CD8-positive, alpha-beta memory T cell (primary cell): ENCODE results near the gene ATG10. TPM values are rescaled to one million over a fixed set of nuclear protein-coding genes. Genes with fewer than 3 reads are reported as not detected.
A peak's percentile ranks its signal among the peaks of the same experiment; 100 is the strongest.
"Not testable (repeated sequence)": the region's sequence is repeated elsewhere in the genome, so short reads cannot be mapped to it uniquely, and the experiment has no call there.

Source experiments
- CTCF ChIA-PET: fragments of 350-600 bp; sonication (Branson Sonifier 250); formaldehyde crosslinking; loops from one replicate; lab custom pipeline; 2021; ENCODE audit warnings: antibody characterized with exemption; lab: Charles Lee
- POLR2A ChIA-PET: fragments of 350-600 bp; sonication (Branson Sonifier 250); formaldehyde crosslinking; loops from one replicate; lab custom pipeline; 2021; ENCODE audit warnings: antibody characterized with exemption; lab: Charles Lee
- DNase-seq, 5 donors: peaks; one replicate each; pipeline versions ENCODE4 v3.0.0 to v3.0.0-alpha.2; 2020 to 2022; ENCODE audit warnings: mixed read lengths in 1 of 5
- H3K27ac ChIP-seq: one replicate; pipeline ENCODE4 v1.7.0; 2013; ENCODE audit warnings: low read depth, mild to moderate bottlenecking, low read length, moderate library complexity
- H3K27me3 ChIP-seq: 2 replicates; pipeline ENCODE4 v1.7.0; 2013; ENCODE audit warnings: low read length, mild to moderate bottlenecking; ENCODE audit not compliant: insufficient read depth, poor library complexity, severe bottlenecking
- H3K36me3 ChIP-seq: 2 replicates; pipeline ENCODE4 v1.7.0; 2013; ENCODE audit warnings: mild to moderate bottlenecking, low read length, moderate library complexity; ENCODE audit not compliant: insufficient read depth
- H3K4me1 ChIP-seq: 2 replicates; pipeline ENCODE4 v1.7.0; 2013; ENCODE audit warnings: mild to moderate bottlenecking, low read length, moderate library complexity; ENCODE audit not compliant: insufficient read depth
- H3K4me3 ChIP-seq: 2 replicates; pipeline ENCODE4 v1.7.0; 2013; ENCODE audit warnings: mild to moderate bottlenecking, low read length
- H3K9me3 ChIP-seq: 2 replicates; pipeline ENCODE4 v1.7.0; 2013; ENCODE audit warnings: mild to moderate bottlenecking, low read length
- H3K27ac Mint-ChIP-seq, 8 donors: one replicate each; pipeline ENCODE4 v1.8.0; 2020 to 2021; ENCODE audit warnings: mixed read lengths in 8 of 8, mild to moderate bottlenecking in 6 of 8, inconsistent platforms in 3 of 8, moderate library complexity in 3 of 8
- H3K27me3 Mint-ChIP-seq, 2 donors: one replicate each; pipeline ENCODE4 v1.8.0; 2020 to 2021; ENCODE audit warnings: mixed read lengths in 2 of 2, mild to moderate bottlenecking in 1 of 2, moderate library complexity in 1 of 2
- H3K36me3 Mint-ChIP-seq, 3 donors: one replicate each; pipeline ENCODE4 v1.8.0; 2020 to 2021; ENCODE audit warnings: mixed read lengths in 3 of 3, inconsistent platforms in 1 of 3, mild to moderate bottlenecking in 1 of 3
- H3K4me1 Mint-ChIP-seq, 3 donors: one replicate each; pipeline ENCODE4 v1.8.0; 2020 to 2021; ENCODE audit warnings: mixed read lengths in 3 of 3, inconsistent platforms in 1 of 3, mild to moderate bottlenecking in 1 of 3
- H3K4me3 Mint-ChIP-seq, 7 donors: one replicate each; pipeline ENCODE4 v1.8.0; 2020 to 2021; ENCODE audit warnings: mixed read lengths in 7 of 7, mild to moderate bottlenecking in 6 of 7, moderate library complexity in 4 of 7, inconsistent platforms in 2 of 7
- H3K9me3 Mint-ChIP-seq, 5 donors: one replicate each; pipeline ENCODE4 v1.8.0; 2020 to 2022; ENCODE audit warnings: mixed read lengths in 5 of 5, mild to moderate bottlenecking in 3 of 5, moderate library complexity in 2 of 5, inconsistent platforms in 1 of 5
- polyA plus RNA-seq: library from polyadenylated mRNA; unstranded; fragments of 300-500 nt; fragmentation: Illumina TruSeq; gene quantifications from one replicate; pipeline ENCODE4 v1.2.3, GENCODE V29; 2021
- total RNA-seq, 2 experiments: library from RNA; stranded (reverse); gene quantifications; one replicate each; pipeline ENCODE4 v1.2.3, GENCODE V29; 2021

ATG10 gene
- total and polyA plus RNA-seq, 3 experiments from 2014 or later: 8.3 to 10.3 (median 8.8) TPM

GRCh38 chr5:82011761-82012160 lies 39.9 kb downstream of the ATG10 start:
- Histone ChIP-seq H3K27me3 (no peaks in the 10 kb centered on the region), H3K4me3 (no peak overlapping the region), H3K36me3 (no peaks in the 10 kb centered on the region), H3K9me3 (no peaks in the 10 kb centered on the region), H3K4me1 (no peaks in the 10 kb centered on the region), H3K27ac (no peak overlapping the region)
- POLR2A ChIA-PET: no interaction called here
- CTCF ChIA-PET: no interaction called here
- H3K9me3 Mint-ChIP-seq: peaks cover 0 to 6% (median 0%) of the 10 kb centered on the region in 5 donors
- H3K4me1 Mint-ChIP-seq: peaks cover 0 to 5% (median 2%) of the 10 kb centered on the region in 3 donors
- no peak overlapping the region for H3K27ac Mint-ChIP-seq
- DNase-seq: no peak
- peaks cover 9 to 32% (median 15%) of the 10 kb centered on the region in 3 donors for H3K36me3 Mint-ChIP-seq
- no peak overlapping the region for H3K4me3 Mint-ChIP-seq
- H3K27me3 Mint-ChIP-seq: no peaks in the 10 kb centered on the region

GRCh38 chr5:82014644-82015043 lies 42.8 kb downstream of the ATG10 start:
- CTCF ChIA-PET, H3K27ac ChIP-seq, H3K4me3 ChIP-seq, H3K36me3 ChIP-seq, H3K9me3 Mint-ChIP-seq, H3K9me3 ChIP-seq, H3K4me1 Mint-ChIP-seq, DNase-seq, POLR2A ChIA-PET, H3K27me3 Mint-ChIP-seq, H3K4me1 ChIP-seq, H3K27ac Mint-ChIP-seq, H3K4me3 Mint-ChIP-seq, H3K27me3 ChIP-seq: not testable (repeated sequence)
- H3K36me3 Mint-ChIP-seq: peaks cover 11 to 28% (median 13%) of the 10 kb centered on the region in 3 donors

DNA sequence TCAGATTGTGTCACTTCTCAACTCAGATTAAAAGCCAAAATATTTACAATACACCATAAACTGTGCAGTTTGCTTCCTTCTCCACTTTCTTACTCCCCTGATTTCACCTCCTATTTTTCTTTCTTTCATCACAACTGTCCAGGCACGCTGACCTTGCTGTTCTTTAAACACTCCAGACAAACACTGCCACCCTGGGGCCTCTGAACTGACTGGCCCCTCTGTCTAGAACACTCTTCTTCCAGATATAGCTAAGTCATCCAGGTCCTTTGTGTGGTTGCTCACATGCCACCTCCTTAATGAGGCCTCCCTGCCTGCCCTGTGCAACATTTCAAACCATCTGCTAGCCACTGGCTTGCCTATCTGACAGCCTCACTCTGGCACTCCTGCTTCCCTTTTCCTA lies 46.6 kb downstream of the ATG10 start:
- no peaks in the 10 kb centered on the region for H3K4me1 ChIP-seq
- H3K27me3 ChIP-seq: no peaks in the 10 kb centered on the region
- ChIA-PET CTCF (no interaction called here), POLR2A (no interaction called here)
- Mint-ChIP-seq H3K27me3 (peaks cover 0 to 2% of the 10 kb centered on the region in 2 donors), H3K4me3 (no peak overlapping the region), H3K27ac (no peak overlapping the region), H3K4me1 (peaks cover 0 to 1% (median 0%) of the 10 kb centered on the region in 3 donors), H3K9me3 (peaks cover 0 to 6% (median 0%) of the 10 kb centered on the region in 5 donors), H3K36me3 (peaks cover 5 to 19% (median 6%) of the 10 kb centered on the region in 3 donors)
- H3K9me3 ChIP-seq: no peaks in the 10 kb centered on the region
- H3K27ac ChIP-seq: no peak overlapping the region
- H3K36me3 ChIP-seq: no peaks in the 10 kb centered on the region
- DNase-seq: no peak
- H3K4me3 ChIP-seq: no peak overlapping the region

- peaks cover 0 to 2% of the 10 kb centered on the region in 2 donors for H3K27me3 Mint-ChIP-seq
- no peak for DNase-seq
- H3K27me3 ChIP-seq: no peaks in the 10 kb centered on the region
- no peak overlapping the region for H3K4me3 Mint-ChIP-seq
- no peaks in the 10 kb centered on the region for H3K36me3 ChIP-seq
- H3K9me3 ChIP-seq: no peaks in the 10 kb centered on the region
- no peak overlapping the region for H3K4me3 ChIP-seq
- no peaks in the 10 kb centered on the region for H3K4me1 ChIP-seq
- peaks cover 6 to 15% (median 7%) of the 10 kb centered on the region in 3 donors for H3K36me3 Mint-ChIP-seq
- H3K27ac ChIP-seq: no peak overlapping the region
- peaks cover 0 to 6% (median 0%) of the 10 kb centered on the region in 5 donors for H3K9me3 Mint-ChIP-seq
- H3K27ac Mint-ChIP-seq: no peak overlapping the region
- H3K4me1 Mint-ChIP-seq: no peaks in the 10 kb centered on the region
- POLR2A ChIA-PET: no interaction called here
- CTCF ChIA-PET: no interaction called here
Observed at GRCh38 chr5:82019342-82020138, 47.7 kb downstream of the ATG10 start.

DNA sequence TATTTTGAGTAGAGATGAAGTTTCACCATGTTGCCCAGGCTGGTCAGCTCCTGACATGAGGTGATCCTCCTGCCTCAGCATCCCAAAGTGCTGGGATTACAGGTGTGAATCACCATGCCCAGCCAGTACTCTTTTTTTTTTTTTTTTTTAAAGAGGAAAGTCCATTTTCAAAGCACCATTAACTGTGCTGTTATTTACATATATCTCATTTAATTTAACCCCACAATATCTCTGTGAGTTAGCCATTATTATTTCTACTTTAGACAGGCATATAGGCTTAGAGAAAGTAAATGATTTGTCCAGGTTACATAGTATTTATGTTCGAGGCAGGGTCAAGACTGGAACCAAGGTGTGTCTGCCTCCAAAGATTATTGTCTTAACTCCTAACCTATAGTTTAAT lies 50.7 kb downstream of the ATG10 start:
- POLR2A ChIA-PET: no interaction called here

GRCh38 chr5:82023644-82024043 lies 51.8 kb downstream of the ATG10 start:
- H3K27ac ChIP-seq: no peak overlapping the region
- no peak for DNase-seq
- H3K9me3 Mint-ChIP-seq: no peaks in the 10 kb centered on the region
- POLR2A ChIA-PET: no interaction called here
- H3K4me1 ChIP-seq: no peaks in the 10 kb centered on the region
- CTCF ChIA-PET: no interaction called here
- H3K27ac Mint-ChIP-seq: peak overlapping the region in 1 of 8 donors; percentile 43
- H3K27me3 Mint-ChIP-seq: peaks cover 0 to 1% of the 10 kb centered on the region in 2 donors
- no peaks in the 10 kb centered on the region for H3K9me3 ChIP-seq
- H3K27me3 ChIP-seq: no peaks in the 10 kb centered on the region
- H3K4me3 Mint-ChIP-seq: no peak overlapping the region
- H3K36me3 ChIP-seq: no peaks in the 10 kb centered on the region
- H3K4me3 ChIP-seq: no peak overlapping the region
- peaks cover 0 to 3% (median 0%) of the 10 kb centered on the region in 3 donors for H3K36me3 Mint-ChIP-seq
- no peaks in the 10 kb centered on the region for H3K4me1 Mint-ChIP-seq

More for the DNA sequence above, 50.7 kb downstream of the ATG10 start:
- no peaks in the 10 kb centered on the region for H3K36me3 ChIP-seq
- peaks cover 0 to 1% of the 10 kb centered on the region in 2 donors for H3K27me3 Mint-ChIP-seq
- CTCF ChIA-PET: no interaction called here
- H3K4me3 ChIP-seq: no peak overlapping the region
- H3K27ac ChIP-seq: no peak overlapping the region
- no peaks in the 10 kb centered on the region for H3K4me1 ChIP-seq
- H3K9me3 Mint-ChIP-seq: no peaks in the 10 kb centered on the region
- peaks cover 0 to 5% (median 0%) of the 10 kb centered on the region in 3 donors for H3K36me3 Mint-ChIP-seq
- no peaks in the 10 kb centered on the region for H3K27me3 ChIP-seq
- no peak overlapping the region for H3K4me3 Mint-ChIP-seq
- no peaks in the 10 kb centered on the region for H3K9me3 ChIP-seq
- no peak overlapping the region for H3K27ac Mint-ChIP-seq
- H3K4me1 Mint-ChIP-seq: no peaks in the 10 kb centered on the region
- no peak for DNase-seq

DNA sequence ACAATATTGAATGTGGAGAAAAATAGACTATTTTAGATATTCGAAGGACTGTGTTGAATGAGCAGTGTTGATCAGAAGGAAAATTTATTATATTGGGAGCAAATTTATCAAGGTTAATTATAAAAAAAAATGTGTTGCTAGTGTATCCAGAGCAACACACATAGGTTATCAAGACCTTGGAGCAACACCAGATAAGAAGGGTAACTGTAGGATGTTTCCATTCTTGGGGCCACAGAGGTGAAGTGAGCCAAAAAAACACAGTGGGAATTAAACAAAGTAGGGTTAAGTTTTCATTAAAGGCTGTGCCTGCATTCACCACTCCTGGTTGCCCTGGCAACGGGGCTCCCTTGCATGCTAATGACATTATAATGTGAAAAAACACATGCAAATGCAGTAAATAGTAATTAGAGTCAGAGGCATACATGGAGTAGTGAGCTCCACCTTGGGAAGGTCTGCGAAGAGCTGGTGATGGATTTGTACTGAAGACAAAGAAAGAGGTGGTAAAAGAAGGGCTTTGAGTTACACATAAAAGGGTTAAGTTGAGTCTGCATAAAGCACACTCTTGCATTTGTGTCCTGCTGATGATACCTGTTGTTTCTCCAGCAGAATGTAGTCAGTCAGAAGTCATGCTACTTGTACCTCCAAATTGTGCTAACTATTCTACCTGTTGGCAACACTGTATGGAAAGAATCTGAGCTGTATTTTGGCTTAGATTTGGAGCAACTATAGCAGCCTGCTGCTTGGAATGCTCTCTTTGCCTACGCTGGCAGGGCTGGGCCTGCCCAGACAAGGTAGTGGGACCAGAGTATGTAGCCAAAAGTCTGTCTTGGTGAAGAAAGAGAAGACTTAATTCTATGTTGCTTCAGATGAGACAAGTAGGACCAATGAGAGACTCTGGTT lies 59.6 kb downstream of the ATG10 start:
- Histone ChIP-seq H3K9me3 (no peaks in the 10 kb centered on the region), H3K27ac (no peak overlapping the region), H3K4me1 (no peaks in the 10 kb centered on the region), H3K36me3 (no peaks in the 10 kb centered on the region), H3K27me3 (no peaks in the 10 kb centered on the region), H3K4me3 (no peak overlapping the region)
- ChIA-PET CTCF (no interaction called here), POLR2A (no interaction called here)
- no peaks in the 10 kb centered on the region for H3K27me3 Mint-ChIP-seq
- peaks cover 0 to 9% (median 2%) of the 10 kb centered on the region in 3 donors for H3K36me3 Mint-ChIP-seq
- peaks cover 0 to 9% (median 0%) of the 10 kb centered on the region in 3 donors for H3K4me1 Mint-ChIP-seq
- no peak for DNase-seq
- no peak overlapping the region for H3K4me3 Mint-ChIP-seq
- H3K9me3 Mint-ChIP-seq: peaks cover 0 to 3% (median 0%) of the 10 kb centered on the region in 5 donors
- peak overlapping the region in 1 of 8 donors; percentile 30 for H3K27ac Mint-ChIP-seq

DNA sequence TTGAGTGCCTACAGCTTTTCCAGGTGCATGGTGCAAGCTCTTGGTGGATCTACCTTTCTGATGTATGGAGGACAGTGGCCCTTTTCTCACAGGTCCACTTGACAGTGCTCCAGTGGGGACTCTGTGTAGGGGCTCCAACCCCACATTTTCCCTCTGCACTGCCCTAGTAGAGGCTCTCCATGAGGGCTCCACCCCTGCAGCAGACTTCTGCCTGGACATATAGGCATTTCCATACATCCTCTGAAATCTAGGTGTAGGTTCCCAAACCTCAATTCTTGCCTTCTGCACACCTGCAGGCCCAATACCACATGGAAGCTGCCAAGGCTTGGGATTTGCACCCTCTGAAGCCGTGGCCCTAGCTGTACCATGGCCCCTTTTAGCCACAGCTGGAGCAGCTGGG lies 71.1 kb downstream of the ATG10 start:
- H3K36me3 ChIP-seq, H3K4me1 Mint-ChIP-seq, H3K27ac Mint-ChIP-seq, H3K27me3 ChIP-seq, H3K4me3 Mint-ChIP-seq, H3K27ac ChIP-seq, DNase-seq, H3K4me3 ChIP-seq, POLR2A ChIA-PET, H3K4me1 ChIP-seq, H3K9me3 ChIP-seq, CTCF ChIA-PET, H3K27me3 Mint-ChIP-seq: not testable (repeated sequence)
- H3K36me3 Mint-ChIP-seq: peaks cover 15 to 53% (median 21%) of the 10 kb centered on the region in 3 donors
- peaks cover 17 to 29% (median 25%) of the 10 kb centered on the region in 5 donors for H3K9me3 Mint-ChIP-seq
